Measurements from ENCODE around the gene TMEM156. TPM values are rescaled to one million over a fixed set of nuclear protein-coding genes. Genes with fewer than 3 reads are reported as not detected.
A peak's percentile ranks its signal among the peaks of the same experiment; 100 is the strongest.

The TMEM156 gene
- total RNA-seq, 1 donor from 2014 or later = not detected

DNA sequence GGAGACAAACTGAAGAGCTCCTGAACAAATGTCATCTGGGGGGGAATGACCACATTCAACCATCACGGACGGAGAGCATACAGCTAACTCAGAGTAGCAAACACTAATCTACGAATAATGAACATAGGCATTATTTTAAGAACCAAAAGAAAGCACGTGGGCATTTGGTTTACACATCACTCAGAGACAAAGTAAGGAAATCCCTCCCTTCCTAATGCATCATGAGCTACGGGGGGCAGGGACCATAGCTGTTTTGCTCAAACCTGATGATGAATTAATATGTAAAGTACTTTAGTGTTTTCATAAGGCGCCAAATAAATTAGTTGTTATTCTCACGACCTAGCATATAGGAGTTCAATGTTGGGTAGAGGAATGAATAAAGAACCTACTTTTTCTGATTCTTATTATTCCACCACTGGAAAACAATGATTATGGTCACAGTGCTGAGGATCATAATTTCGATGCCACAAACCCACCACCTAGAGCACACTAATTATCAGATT, 11.7 kb upstream of the TMEM156 start:
- Histone ChIP-seq H3K4me1 (no peaks in the 10 kb centered on the region), H3K9me3 (no peaks in the 10 kb centered on the region), H3K27me3 (no peaks in the 10 kb centered on the region), H3K27ac (peak overlapping the region; percentile 77 to 87), H3K36me3 (no peaks in the 10 kb centered on the region), H3K4me3 (peak overlapping the region; percentile 85 to 93)
- TF ChIP-seq, protein P1, sequence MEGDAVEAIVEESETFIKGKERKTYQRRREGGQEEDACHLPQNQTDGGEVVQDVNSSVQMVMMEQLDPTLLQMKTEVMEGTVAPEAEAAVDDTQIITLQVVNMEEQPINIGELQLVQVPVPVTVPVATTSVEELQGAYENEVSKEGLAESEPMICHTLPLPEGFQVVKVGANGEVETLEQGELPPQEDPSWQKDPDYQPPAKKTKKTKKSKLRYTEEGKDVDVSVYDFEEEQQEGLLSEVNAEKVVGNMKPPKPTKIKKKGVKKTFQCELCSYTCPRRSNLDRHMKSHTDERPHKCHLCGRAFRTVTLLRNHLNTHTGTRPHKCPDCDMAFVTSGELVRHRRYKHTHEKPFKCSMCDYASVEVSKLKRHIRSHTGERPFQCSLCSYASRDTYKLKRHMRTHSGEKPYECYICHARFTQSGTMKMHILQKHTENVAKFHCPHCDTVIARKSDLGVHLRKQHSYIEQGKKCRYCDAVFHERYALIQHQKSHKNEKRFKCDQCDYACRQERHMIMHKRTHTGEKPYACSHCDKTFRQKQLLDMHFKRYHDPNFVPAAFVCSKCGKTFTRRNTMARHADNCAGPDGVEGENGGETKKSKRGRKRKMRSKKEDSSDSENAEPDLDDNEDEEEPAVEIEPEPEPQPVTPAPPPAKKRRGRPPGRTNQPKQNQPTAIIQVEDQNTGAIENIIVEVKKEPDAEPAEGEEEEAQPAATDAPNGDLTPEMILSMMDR (IDR thresholded peaks at IDR 0.05) = no peak
- DNase-seq (ENCODE audit: low spot score in 2 of 2) = no peak
- intact Hi-C loops (cut with DNase I) = loop anchor here (1.0 to 10.0 kb wide), 7 partner anchors 97 to 931 kb away; partner anchors contain the start of genes FAM114A1, KLF3, PDS5A and RFC1

DNA sequence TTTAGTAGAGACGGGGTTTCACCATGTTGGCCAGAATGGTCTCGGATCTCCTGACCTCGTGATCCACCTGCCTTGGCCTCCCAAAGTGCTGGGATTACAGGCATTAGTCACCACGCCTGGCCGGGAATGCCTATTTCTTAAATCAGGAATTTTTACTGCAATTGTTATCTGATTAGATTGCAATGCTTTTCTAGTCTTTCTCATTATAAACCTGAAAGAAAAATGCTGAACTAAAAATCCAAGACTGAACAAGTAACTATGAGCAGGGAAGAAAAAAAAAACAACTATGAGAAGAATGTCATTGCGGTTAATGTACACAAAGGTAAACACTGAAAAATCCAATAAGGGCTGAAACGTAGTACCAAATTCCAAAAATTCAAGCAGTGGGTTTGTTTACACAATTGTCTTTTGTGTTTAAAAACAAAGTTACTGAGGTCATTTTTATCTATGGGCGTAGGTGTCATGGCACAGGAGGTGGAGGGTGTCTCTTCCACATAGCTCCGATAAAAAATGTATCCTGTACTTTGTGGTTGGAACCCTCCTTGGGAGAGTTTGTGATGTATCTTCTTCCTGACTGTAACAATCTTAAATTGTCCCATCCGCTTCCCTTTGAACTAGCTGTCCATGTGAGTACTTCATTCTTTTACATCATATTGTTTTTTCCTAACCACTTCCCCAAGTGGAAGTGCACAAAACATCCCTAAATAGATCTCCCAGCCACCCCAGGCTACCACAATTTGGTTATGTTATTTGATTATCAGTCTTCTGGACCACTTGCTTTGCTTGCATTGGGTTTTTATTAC, 11.1 kb upstream of the TMEM156 start:
- intact Hi-C loops (cut with DNase I) = loop anchor here (5.0 to 10.0 kb wide), 5 partner anchors 96 to 932 kb away; partner anchors contain the start of genes FAM114A1, KLF3, PDS5A and SMIM14
- TF ChIP-seq, protein P1 (IDR thresholded peaks at IDR 0.05) = no peak
- Histone ChIP-seq H3K4me1 (no peaks in the 10 kb centered on the region), H3K4me3 (peak overlapping the region in 1 of 2 donors; percentile 85), H3K9me3 (no peaks in the 10 kb centered on the region), H3K36me3 (no peaks in the 10 kb centered on the region), H3K27me3 (no peaks in the 10 kb centered on the region), H3K27ac (peak overlapping the region; percentile 77 to 87)
- no peak for DNase-seq (ENCODE audit: low spot score in 2 of 2)

DNA sequence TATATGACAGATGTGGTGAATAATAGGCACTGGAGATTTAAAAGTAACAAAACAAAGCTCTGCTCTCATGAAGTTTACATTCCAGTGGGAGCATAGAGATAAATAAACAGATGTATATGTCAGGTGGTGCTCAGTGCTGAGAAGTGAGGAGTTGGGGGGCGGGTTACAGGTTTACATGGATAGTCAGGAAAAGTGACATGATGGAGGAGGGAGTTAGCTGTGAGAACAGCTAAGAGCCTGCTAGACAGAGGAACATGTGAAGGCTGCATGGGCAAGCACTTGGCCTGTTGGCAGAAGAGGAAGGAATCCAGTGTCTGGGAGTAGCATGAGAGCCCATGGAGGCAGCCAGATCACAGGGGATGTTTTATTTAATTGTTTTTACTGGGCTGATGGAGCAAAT, 10.2 kb upstream of the TMEM156 start:
- no peak for DNase-seq (ENCODE audit: low spot score in 2 of 2)
- Histone ChIP-seq H3K27ac (no peak overlapping the region), H3K9me3 (no peaks in the 10 kb centered on the region), H3K27me3 (no peaks in the 10 kb centered on the region), H3K36me3 (no peaks in the 10 kb centered on the region), H3K4me3 (no peak overlapping the region), H3K4me1 (no peaks in the 10 kb centered on the region)
- TF ChIP-seq, protein P1 (IDR thresholded peaks at IDR 0.05) = no peak
- intact Hi-C loops (cut with DNase I) = loop anchor here (5.0 to 10.0 kb wide), 5 partner anchors 95 to 932 kb away; partner anchors contain the start of genes FAM114A1, KLF3, PDS5A and SMIM14

DNA sequence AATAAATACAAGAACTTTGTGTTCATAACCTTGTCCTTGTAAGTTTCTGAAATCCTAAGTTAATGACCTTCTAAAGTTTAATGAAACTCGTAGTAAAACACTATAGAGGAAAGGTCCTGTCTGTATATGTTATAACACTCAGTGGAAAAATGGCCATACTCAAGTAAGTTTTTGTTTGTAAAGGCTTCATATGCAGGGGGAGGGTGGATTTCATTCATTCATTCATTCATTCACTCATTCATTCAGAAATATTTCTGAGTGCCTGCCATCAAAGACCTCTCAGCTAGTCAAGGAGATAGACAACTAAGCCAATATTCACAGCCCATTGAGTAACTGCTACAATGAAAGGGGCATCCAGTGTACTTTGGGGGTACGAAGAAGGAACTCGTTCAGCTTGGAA, 6.9 kb upstream of the TMEM156 start:
- no peaks in the 10 kb centered on the region for H3K27me3 ChIP-seq
- no peaks in the 10 kb centered on the region for H3K9me3 ChIP-seq
- no peak for DNase-seq (ENCODE audit: low spot score in 2 of 2)
- no peaks in the 10 kb centered on the region for H3K36me3 ChIP-seq
- TF ChIP-seq, protein P1 (IDR thresholded peaks at IDR 0.05) = no peak
- intact Hi-C loops (cut with DNase I) = no loop called here
- no peaks in the 10 kb centered on the region for H3K4me1 ChIP-seq
- H3K27ac ChIP-seq = no peak overlapping the region
- H3K4me3 ChIP-seq = no peak overlapping the region

DNA sequence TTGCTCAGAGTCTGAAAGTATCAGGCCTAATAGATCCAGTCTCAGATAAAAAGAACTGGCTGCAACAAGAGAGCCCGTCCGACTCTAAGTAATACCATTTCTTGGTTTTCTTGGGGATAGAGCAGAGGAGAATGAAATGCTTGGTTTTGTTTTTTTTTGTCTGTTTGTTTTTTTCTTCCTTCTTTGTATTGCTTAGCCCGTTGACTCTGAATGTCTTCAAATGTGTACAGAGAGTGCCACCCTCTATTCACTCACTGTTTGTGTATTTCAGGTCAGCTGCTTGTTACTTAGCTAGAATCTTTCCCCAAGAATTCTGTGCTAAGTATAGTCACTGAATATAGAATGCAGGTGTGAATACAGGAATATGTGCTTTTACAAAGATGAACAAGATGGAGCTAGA, 5.7 kb upstream of the TMEM156 start:
- Histone ChIP-seq H3K36me3 (no peaks in the 10 kb centered on the region), H3K4me1 (no peaks in the 10 kb centered on the region), H3K27ac (no peak overlapping the region), H3K4me3 (no peak overlapping the region), H3K9me3 (no peaks in the 10 kb centered on the region), H3K27me3 (no peaks in the 10 kb centered on the region)
- intact Hi-C loops (cut with DNase I) = no loop called here
- TF ChIP-seq, protein P1 (IDR thresholded peaks at IDR 0.05) = no peak
- DNase-seq (ENCODE audit: low spot score in 2 of 2) = no peak

Data from ascending aorta (tissue), 2 donors.